H9 (cell line): ENCODE results near the gene MRPS34. TPM values are rescaled to one million over a fixed set of nuclear protein-coding genes. Genes with fewer than 3 reads are reported as not detected.

ENCODE experiments used
- DNase-seq: peaks from one replicate; pipeline ENCODE4 v3.0.0-alpha.2; 2017
- H2AFZ ChIP-seq: one replicate; pipeline ENCODE4 v1.6.1; 2013; ENCODE audit warnings: mild to moderate bottlenecking, low read length, control low read depth, moderate library complexity
- H2AK5ac ChIP-seq: 2 replicates; pipeline ENCODE4 v1.6.1; 2013; ENCODE audit warnings: low read length, control low read depth, mixed read lengths; ENCODE audit not compliant: insufficient read length
- H2BK120ac ChIP-seq: one replicate; pipeline ENCODE4 v1.6.1; 2013; ENCODE audit warnings: low read depth, mild to moderate bottlenecking, low read length, control low read depth, inconsistent platforms; ENCODE audit not compliant: poor library complexity, severe bottlenecking
- H2BK12ac ChIP-seq: 2 replicates; pipeline ENCODE4 v1.6.1; 2013; ENCODE audit warnings: low read length, control low read depth, mixed read lengths, low read depth; ENCODE audit not compliant: insufficient read length
- H2BK15ac ChIP-seq: 2 replicates; pipeline ENCODE4 v1.6.1; 2013; ENCODE audit warnings: low read depth, low read length, control low read depth
- H2BK20ac ChIP-seq: one replicate; pipeline ENCODE4 v1.6.1; 2013; ENCODE audit warnings: low read depth, mild to moderate bottlenecking, low read length, control low read depth, inconsistent platforms; ENCODE audit not compliant: poor library complexity, severe bottlenecking
- H2BK5ac ChIP-seq: 2 replicates; pipeline ENCODE4 v1.6.1; 2013; ENCODE audit warnings: low read length, control low read depth, mixed read lengths; ENCODE audit not compliant: insufficient read length
- H3K14ac ChIP-seq: 2 replicates; pipeline ENCODE4 v1.6.1; 2013; ENCODE audit warnings: low read length, control low read depth; ENCODE audit not compliant: insufficient read depth
- H3K18ac ChIP-seq: 2 replicates; pipeline ENCODE4 v1.6.1; 2013; ENCODE audit warnings: low read depth, mild to moderate bottlenecking, mixed read lengths, low read length, control low read depth; ENCODE audit not compliant: insufficient read length
- H3K23ac ChIP-seq: 2 replicates; pipeline ENCODE4 v1.6.1; 2013; ENCODE audit warnings: low read length, control low read depth, mixed read lengths, low read depth; ENCODE audit not compliant: insufficient read length
- H3K23me2 ChIP-seq: 2 replicates; pipeline ENCODE4 v1.6.1; 2013; ENCODE audit warnings: low read depth, mild to moderate bottlenecking, mixed read lengths, low read length, control low read depth; ENCODE audit not compliant: insufficient read length, poor library complexity, severe bottlenecking
- H3K27ac ChIP-seq: 2 replicates; pipeline ENCODE4 v1.5.1; 2013; ENCODE audit warnings: low read length, control low read depth, mixed read lengths, low read depth; ENCODE audit not compliant: insufficient read length
- H3K27me3 ChIP-seq: 2 replicates; pipeline ENCODE4 v1.6.1; 2013; ENCODE audit warnings: low read length, control low read depth, inconsistent platforms; ENCODE audit not compliant: insufficient read depth
- H3K4ac ChIP-seq: 2 replicates; pipeline ENCODE4 v1.6.1; 2013; ENCODE audit warnings: low read depth, mild to moderate bottlenecking, control low read depth, inconsistent platforms, low read length, moderate library complexity
- H3K4me1 ChIP-seq: 2 replicates; pipeline ENCODE4 v1.6.1; 2013; ENCODE audit warnings: low read length, control low read depth, inconsistent platforms; ENCODE audit not compliant: insufficient read depth
- H3K4me2 ChIP-seq: 2 replicates; pipeline ENCODE4 v1.6.1; 2013; ENCODE audit warnings: low read length, control low read depth, mixed read lengths; ENCODE audit not compliant: insufficient read length, insufficient read depth
- H3K56ac ChIP-seq: 2 replicates; pipeline ENCODE4 v1.6.1; 2013; ENCODE audit warnings: low read depth, mild to moderate bottlenecking, mixed read lengths, low read length, control low read depth; ENCODE audit not compliant: insufficient read length
- H3K79me1 ChIP-seq: 2 replicates; pipeline ENCODE4 v1.6.1; 2013; ENCODE audit warnings: low read depth, mild to moderate bottlenecking, moderate library complexity, low read length, control low read depth, inconsistent platforms; ENCODE audit not compliant: insufficient read depth, poor library complexity, severe bottlenecking
- H3K79me2 ChIP-seq: 2 replicates; pipeline ENCODE4 v1.6.1; 2013; ENCODE audit warnings: low read length, control low read depth, inconsistent platforms; ENCODE audit not compliant: insufficient read depth
- H3K9ac ChIP-seq: 2 replicates; pipeline ENCODE4 v1.6.1; 2013; ENCODE audit warnings: low read length, control low read depth, mixed read lengths; ENCODE audit not compliant: insufficient read length; ENCODE audit errors: extremely low read depth
- H3K9me3 ChIP-seq: one replicate; pipeline ENCODE4 v1.6.1; 2013; ENCODE audit warnings: low read depth, low read length, inconsistent platforms; ENCODE audit not compliant: control insufficient read depth
- H3T11ph ChIP-seq: one replicate; pipeline ENCODE4 v1.6.1; 2013; ENCODE audit warnings: mild to moderate bottlenecking, low read length, control low read depth, inconsistent platforms
- H4K20me1 ChIP-seq: one replicate; pipeline ENCODE4 v1.6.1; 2013; ENCODE audit not compliant: control insufficient read depth, insufficient read length, insufficient read depth
- H4K5ac ChIP-seq: 2 replicates; pipeline ENCODE4 v1.6.1; 2013; ENCODE audit warnings: low read depth, mild to moderate bottlenecking, mixed read lengths, low read length, control low read depth; ENCODE audit not compliant: insufficient read length
- H4K8ac ChIP-seq: replicated peaks from 2 replicates; pipeline ENCODE4 v1.6.1; 2013; ENCODE audit warnings: low read length, control low read depth, mixed read lengths, low read depth; ENCODE audit not compliant: insufficient read length
- H4K91ac ChIP-seq: 2 replicates; pipeline ENCODE4 v1.6.1; 2013; ENCODE audit warnings: low read depth, mild to moderate bottlenecking, moderate library complexity, mixed read lengths, low read length, control low read depth; ENCODE audit not compliant: insufficient read length
- H3K27ac Mint-ChIP-seq, 3 experiments: 2 replicates in 2 of 3; 3 replicates in 1 of 3; pipeline ENCODE4 v1.8.0; 2020 to 2021; ENCODE audit warnings: mixed read lengths in 3 of 3, mild to moderate bottlenecking in 1 of 3, moderate library complexity in 1 of 3
- H3K27me3 Mint-ChIP-seq: 2 replicates; pipeline ENCODE4 v1.8.0; 2021; ENCODE audit warnings: low read depth, mild to moderate bottlenecking, moderate library complexity, mixed read lengths
- H3K36me3 Mint-ChIP-seq, 3 experiments: 2 replicates in 2 of 3; 3 replicates in 1 of 3; pipeline ENCODE4 v1.8.0; 2020 to 2021; ENCODE audit warnings: low read depth in 3 of 3, mixed read lengths in 3 of 3; ENCODE audit not compliant: insufficient read depth in 1 of 3
- H3K4me1 Mint-ChIP-seq, 2 experiments: 2 replicates each; pipeline ENCODE4 v1.8.0; 2020; ENCODE audit warnings: mixed read lengths in 2 of 2
- H3K4me3 Mint-ChIP-seq, 2 experiments: 2 replicates in 1 of 2; 3 replicates in 1 of 2; pipeline ENCODE4 v1.8.0; 2020 to 2021; ENCODE audit warnings: mild to moderate bottlenecking in 2 of 2, mixed read lengths in 2 of 2, moderate library complexity in 1 of 2
- H3K9me3 Mint-ChIP-seq, 2 experiments: 2 replicates in 1 of 2; 3 replicates in 1 of 2; pipeline ENCODE4 v1.8.0; 2020; ENCODE audit warnings: mild to moderate bottlenecking in 2 of 2, mixed read lengths in 2 of 2, moderate library complexity in 1 of 2
- WGBS: extraction: QIAGEN DNeasy Blood & Tissue Kit; methylation state at CpG from one replicate; pipeline ENCODE4 v1.1.7; 2013; ENCODE audit warnings: missing lambda C conversion rate, low lambda C conversion rate, mixed read lengths; ENCODE audit not compliant: insufficient read length; ENCODE audit errors: extremely low coverage; 5-methylcytosine and 5-hydroxymethylcytosine counted together
- total RNA-seq: library from RNA; stranded (reverse); gene quantifications from 2 replicates; pipeline ENCODE4 v1.2.1, GENCODE V29; 2021
- TF ChIP-seq, protein P1 (sequence below): fragments of 200-600 bp; sonication (generic); conservative IDR thresholded peaks from 3 replicates; pipeline ENCODE4 v1.8.0; 2021; ENCODE audit warnings: antibody characterized with exemption, mild to moderate bottlenecking

Gene MRPS34
- total RNA-seq, 1 experiment from 2014 or later, result 205 TPM

- H3K4me2 ChIP-seq, result no peak overlapping the region
- no peak overlapping the region for H2BK5ac ChIP-seq
- H4K8ac ChIP-seq, result no peak overlapping the region
- no peaks in the 10 kb centered on the region for H3K9me3 Mint-ChIP-seq
- peaks cover 15% of the 10 kb centered on the region for H3K9me3 ChIP-seq
- H2BK12ac ChIP-seq, result no peak overlapping the region
- H2BK20ac ChIP-seq, result no peak overlapping the region
- no peak overlapping the region for H3K56ac ChIP-seq
- H4K91ac ChIP-seq, result no peak overlapping the region
- DNase-seq, result no peak
- H3T11ph ChIP-seq, result no peak overlapping the region
- no peak overlapping the region for H2BK120ac ChIP-seq
- no CpG with 5 or more reads among the region's 22 CpGs for WGBS
- no peak overlapping the region for H2AK5ac ChIP-seq
- no peak overlapping the region for H3K9ac ChIP-seq
- no peak overlapping the region for H3K4me3 Mint-ChIP-seq
- H3K4me1 Mint-ChIP-seq, result no peaks in the 10 kb centered on the region
- no peak overlapping the region for H4K5ac ChIP-seq
- no peaks in the 10 kb centered on the region for H3K27me3 ChIP-seq
- H3K27me3 Mint-ChIP-seq, result no peaks in the 10 kb centered on the region
- H3K27ac Mint-ChIP-seq, result peak overlapping the region in 1 of 3 experiments; percentile 57; a peak in 1 of 7 replicates
- H3K18ac ChIP-seq, result no peak overlapping the region
- no peak overlapping the region for H3K4ac ChIP-seq
- H3K27ac ChIP-seq, result no peak overlapping the region
- no peaks in the 10 kb centered on the region for H3K79me2 ChIP-seq
- H3K4me1 ChIP-seq, result no peaks in the 10 kb centered on the region
- H2AFZ ChIP-seq, result no peak overlapping the region
- no peak overlapping the region for H3K23ac ChIP-seq
- TF ChIP-seq, protein P1, sequence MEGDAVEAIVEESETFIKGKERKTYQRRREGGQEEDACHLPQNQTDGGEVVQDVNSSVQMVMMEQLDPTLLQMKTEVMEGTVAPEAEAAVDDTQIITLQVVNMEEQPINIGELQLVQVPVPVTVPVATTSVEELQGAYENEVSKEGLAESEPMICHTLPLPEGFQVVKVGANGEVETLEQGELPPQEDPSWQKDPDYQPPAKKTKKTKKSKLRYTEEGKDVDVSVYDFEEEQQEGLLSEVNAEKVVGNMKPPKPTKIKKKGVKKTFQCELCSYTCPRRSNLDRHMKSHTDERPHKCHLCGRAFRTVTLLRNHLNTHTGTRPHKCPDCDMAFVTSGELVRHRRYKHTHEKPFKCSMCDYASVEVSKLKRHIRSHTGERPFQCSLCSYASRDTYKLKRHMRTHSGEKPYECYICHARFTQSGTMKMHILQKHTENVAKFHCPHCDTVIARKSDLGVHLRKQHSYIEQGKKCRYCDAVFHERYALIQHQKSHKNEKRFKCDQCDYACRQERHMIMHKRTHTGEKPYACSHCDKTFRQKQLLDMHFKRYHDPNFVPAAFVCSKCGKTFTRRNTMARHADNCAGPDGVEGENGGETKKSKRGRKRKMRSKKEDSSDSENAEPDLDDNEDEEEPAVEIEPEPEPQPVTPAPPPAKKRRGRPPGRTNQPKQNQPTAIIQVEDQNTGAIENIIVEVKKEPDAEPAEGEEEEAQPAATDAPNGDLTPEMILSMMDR, result no peak
- no peaks in the 10 kb centered on the region for H3K79me1 ChIP-seq
- H4K20me1 ChIP-seq, result no peaks in the 10 kb centered on the region
- no peak overlapping the region for H2BK15ac ChIP-seq
- H3K36me3 Mint-ChIP-seq, result peaks cover 0 to 7% (median 6%) of the 10 kb centered on the region in 3 experiments; a peak in 5 of 7 replicates
- H3K14ac ChIP-seq, result no peak overlapping the region
- H3K23me2 ChIP-seq, result no peaks in the 10 kb centered on the region
Observed at GRCh38 chr16:1734816-1735215, 38.1 kb downstream of the MRPS34 start.
